HCT116 (cell line): ENCODE results near the gene FFAR3. TPM values are rescaled to one million over a fixed set of nuclear protein-coding genes. Genes with fewer than 3 reads are reported as not detected.

Source experiments
- ATAC-seq: fragments of 200-7000 bp; cut with Tn5 transposase; 2 replicates; pipeline ENCODE4 v1.9.1; 2020; ENCODE audit warnings: mild to moderate bottlenecking, moderate library complexity
- BruUV-seq: library from RNA; stranded (reverse); fragments of 400-500 nt; replicated peaks from 2 replicates; lab custom pipeline; 2021; lab: Mats Ljungman, UMichigan
- CTCF ChIA-PET: fragments of 300-600 bp; sonication (Branson Sonifier 250); formaldehyde crosslinking; loops from one replicate; lab custom pipeline; 2021; ENCODE audit warnings: antibody characterized with exemption; lab: Charles Lee
- POLR2A ChIA-PET: fragments of 300-600, 350-600 bp; sonication (Branson Sonifier 250); formaldehyde crosslinking; loops from one replicate; lab custom pipeline; 2021; ENCODE audit warnings: antibody characterized with exemption; lab: Charles Lee
- RAD21 ChIA-PET, 2 experiments: fragments of 300-600 bp; sonication (Branson Sonifier 250); formaldehyde crosslinking; loops; one replicate each; lab custom pipeline; 2023; ENCODE audit warnings: low total read pairs in 2 of 2; ENCODE audit not compliant: uncharacterized antibody in 2 of 2, unreplicated experiment in 2 of 2, low non-redundant PET in 1 of 2; lab: Charles Lee
- DNase-seq: peaks from one replicate; pipeline ENCODE4 v3.0.0-alpha.2; 2010; ENCODE audit warnings: low read depth, low spot score
- H2AFZ ChIP-seq: fragments of 200-600 bp; shearing (Covaris generic), sonication (generic); 2 replicates; pipeline ENCODE4 v1.6.1; 2017; ENCODE audit warnings: low read depth, mixed run types, mixed read lengths, antibody characterized with exemption, low read length; ENCODE audit not compliant: poor library complexity, severe bottlenecking
- H3K27ac ChIP-seq: 2 replicates; pipeline ENCODE4 v1.5.1; 2012; ENCODE audit warnings: low read depth, low read length
- H3K27me3 ChIP-seq: fragments of 200-600 bp; sonication (generic); 2 replicates; pipeline ENCODE4 v1.6.1; 2016; ENCODE audit warnings: mixed run types, low read length, mixed read lengths; ENCODE audit not compliant: insufficient read depth
- H3K36me3 ChIP-seq, 2 experiments: fragments of 200-500 bp in 1 of 2; fragments of 200-600 bp in 1 of 2; sonication (Bioruptor generic) in 1 of 2; sonication (generic) in 1 of 2; 2 replicates each; pipeline versions ENCODE4 v1.5.1 to v1.6.1; 2014 to 2016; ENCODE audit warnings: low read length in 2 of 2, inconsistent platforms in 1 of 2, mixed read lengths in 1 of 2, mixed run types in 1 of 2; ENCODE audit not compliant: insufficient read depth in 2 of 2, control insufficient read depth in 1 of 2
- H3K4me1 ChIP-seq, 2 experiments: fragments of 200-600 bp in 1 of 2; sonication (generic) in 1 of 2; 2 replicates each; pipeline versions ENCODE4 v1.5.1 to v1.6.1; 2012 to 2017; ENCODE audit warnings: low read length in 2 of 2, inconsistent platforms in 1 of 2, mild to moderate bottlenecking in 1 of 2, mixed read lengths in 1 of 2, mixed run types in 1 of 2, moderate library complexity in 1 of 2; ENCODE audit not compliant: insufficient read depth in 2 of 2, control insufficient read depth in 1 of 2
- H3K4me2 ChIP-seq: fragments of 200-600 bp; sonication (generic); 2 replicates; pipeline ENCODE4 v1.6.1; 2017; ENCODE audit warnings: mixed run types, low read length, mixed read lengths
- H3K4me3 ChIP-seq, 2 experiments: fragments of 200-600 bp in 1 of 2; sonication (generic) in 1 of 2; replicated peaks in 1 of 2; 2 replicates each; pipeline ENCODE4 v1.5.1; 2011 to 2016; ENCODE audit warnings: low read length in 2 of 2, control low read depth in 1 of 2, low read depth in 1 of 2, mild to moderate bottlenecking in 1 of 2, mixed read lengths in 1 of 2, mixed run types in 1 of 2
- H3K79me2 ChIP-seq: fragments of 200-600 bp; sonication (generic); 2 replicates; pipeline ENCODE4 v1.6.1; 2017; ENCODE audit warnings: mild to moderate bottlenecking, mixed run types, low read length, moderate library complexity, mixed read lengths; ENCODE audit not compliant: insufficient read depth
- H3K9ac ChIP-seq: fragments of 200-600 bp; sonication (generic); 2 replicates; pipeline ENCODE4 v1.6.1; 2016; ENCODE audit warnings: low read length, mixed read lengths
- H3K9me2 ChIP-seq: fragments of 200-600 bp; sonication (generic), shearing (Covaris generic); 2 replicates; pipeline ENCODE4 v1.6.1; 2017; ENCODE audit warnings: mixed run types, mild to moderate bottlenecking, moderate library complexity; ENCODE audit not compliant: insufficient read depth
- H3K9me3 ChIP-seq, 2 experiments: fragments of 200-500 bp in 1 of 2; fragments of 200-600 bp in 1 of 2; sonication (Bioruptor generic) in 1 of 2; sonication (generic) in 1 of 2; 2 replicates each; pipeline ENCODE4 v1.6.1; 2014 to 2017; ENCODE audit warnings: low read length in 2 of 2, mixed read lengths in 2 of 2, inconsistent platforms in 1 of 2, low read depth in 1 of 2, mild to moderate bottlenecking in 1 of 2, mixed run types in 1 of 2, moderate library complexity in 1 of 2; ENCODE audit not compliant: control insufficient read depth in 1 of 2, insufficient read depth in 1 of 2
- H4K20me1 ChIP-seq: fragments of 200-600 bp; sonication (generic), shearing (Covaris generic); 2 replicates; pipeline ENCODE4 v1.6.1; 2017; ENCODE audit warnings: mixed run types, mild to moderate bottlenecking, moderate library complexity; ENCODE audit not compliant: insufficient read depth
- ATF3 ChIP-seq: IDR thresholded peaks from 2 replicates; pipeline ENCODE4 v1.6.1; 2012
- CTCF ChIP-seq, 3 experiments: fragments of 200-600 bp in 1 of 3; sonication (generic) in 1 of 3; IDR thresholded peaks in 2 of 3; conservative IDR thresholded peaks in 1 of 3; 2 replicates each; pipeline ENCODE4 v1.5.1; 2012 to 2017; ENCODE audit warnings: low read depth in 2 of 3, low read length in 2 of 3, antibody characterized with exemption in 1 of 3, borderline replicate concordance in 1 of 3, control low read depth in 1 of 3, mild to moderate bottlenecking in 1 of 3, mixed read lengths in 1 of 3, mixed run types in 1 of 3, moderate library complexity in 1 of 3; ENCODE audit not compliant: insufficient read depth in 1 of 3
- EGR1 ChIP-seq: IDR thresholded peaks from 2 replicates; pipeline ENCODE4 v1.6.1; 2012; ENCODE audit warnings: low read depth
- EZH2 ChIP-seq: fragments of 200-600 bp; sonication (generic); IDR thresholded peaks from 2 replicates; pipeline ENCODE4 v1.6.1; 2017; ENCODE audit warnings: antibody characterized with exemption, mixed run types
- EZH2phosphoT487 ChIP-seq: fragments of 200-600 bp; IDR thresholded peaks from 2 replicates; pipeline ENCODE4 v1.6.1; 2018; ENCODE audit warnings: antibody characterized with exemption, borderline replicate concordance
- POLR2A ChIP-seq: IDR thresholded peaks from 2 replicates; pipeline ENCODE4 v1.7.0; 2011; ENCODE audit warnings: borderline replicate concordance; ENCODE audit not compliant: insufficient read depth, insufficient read length; ENCODE audit errors: extremely low read depth
- POLR2AphosphoS5 ChIP-seq: IDR thresholded peaks from 2 replicates; pipeline ENCODE4 v1.6.1; 2011; ENCODE audit warnings: mild to moderate bottlenecking, low read depth, low read length, moderate library complexity
- REST ChIP-seq: IDR thresholded peaks from 2 replicates; pipeline ENCODE4 v1.6.1; 2012; ENCODE audit warnings: low read depth
- SP1 ChIP-seq: IDR thresholded peaks from 2 replicates; pipeline ENCODE4 v1.6.1; 2012; ENCODE audit warnings: low read depth
- SRF ChIP-seq: IDR thresholded peaks from 2 replicates; pipeline ENCODE4 v1.6.1; 2012; ENCODE audit warnings: low read depth
- TCF7L2 ChIP-seq: IDR thresholded peaks from 2 replicates; pipeline ENCODE4 v1.7.0; 2011; ENCODE audit warnings: borderline replicate concordance, inconsistent platforms; ENCODE audit not compliant: insufficient read depth, insufficient read length; ENCODE audit errors: extremely low read depth
- ZFX ChIP-seq: fragments of 450-650 bp; IDR thresholded peaks from 2 replicates; pipeline ENCODE4 v1.6.1; 2017
- ZNF274 ChIP-seq: fragments of 200-500 bp; sonication (Bioruptor generic); IDR thresholded peaks from 2 replicates; pipeline ENCODE4 v1.6.1; 2014; ENCODE audit warnings: mild to moderate bottlenecking, low read depth, low read length, inconsistent platforms
- intact Hi-C: fragments of 100-400 bp; cut with micrococcal nuclease; formaldehyde crosslinking; loops from 2 replicates; pipeline ENCODE4 v1.10.0; 2022
- total RNA-seq: library from RNA; stranded (reverse); gene quantifications from one replicate; pipeline ENCODE4 v1.2.1, GENCODE V29; 2021; ENCODE audit not compliant: unreplicated experiment

FFAR3 gene
- total RNA-seq, 1 experiment from 2014 or later, result not detected

- POLR2A ChIA-PET, result no interaction called here
- TF ChIP-seq SP1 (no peak), CTCF (IDR thresholded peaks at IDR 0.05 in 2 of 3, conservative IDR thresholded peaks at IDR 0.05 in 1 of 3; ENCODE audit: borderline replicate concordance in 1 of 3, insufficient read depth in 1 of 3, low read depth in 2 of 3, low read length in 2 of 3) (no peak), POLR2AphosphoS5 (no peak), TCF7L2 (no peak), ZNF274 (no peak), ATF3 (no peak), POLR2A (no peak), SRF (no peak), EGR1 (no peak), REST (no peak), EZH2phosphoT487 (no peak), ZFX (no peak), EZH2 (no peak)
- Histone ChIP-seq H3K4me1 (peaks cover 0 to 7% of the 10 kb centered on the region in 2 experiments; a peak in 1 of 4 replicates), H3K4me3 (no peak overlapping the region), H3K36me3 (no peaks in the 10 kb centered on the region), H3K4me2 (no peak overlapping the region), H3K27me3 (no peaks in the 10 kb centered on the region), H3K27ac (no peak overlapping the region), H2AFZ (no peak overlapping the region), H3K79me2 (no peaks in the 10 kb centered on the region), H3K9ac (no peak overlapping the region), H3K9me3 (no peaks in the 10 kb centered on the region), H3K9me2 (no peaks in the 10 kb centered on the region), H4K20me1 (no peaks in the 10 kb centered on the region)
- DNase-seq, result no peak
- CTCF ChIA-PET, result interaction anchor here (0.6 to 3.1 kb wide), 6 partner anchors 26 to 158 kb away, joined by 3 to 43 read pairs (median 4); no protein-coding TSS in a partner anchor
- BruUV-seq, result no TSS peak
- intact Hi-C loops, result loop anchor here (1.0 to 10.0 kb wide), 2 partner anchors 116 to 363 kb away; partner anchors contain the start of gene KMT2B
- ATAC-seq, result no peak
- RAD21 ChIA-PET, result interaction anchor here (1.2 to 2.7 kb wide), 3 partner anchors 84 to 321 kb away, joined by 3 to 11 read pairs (median 3); no protein-coding TSS in a partner anchor
These were observed 6.1 kb upstream of the FFAR3 start for GRCh38 chr19:35352177-35352447.
